PFSK-1 (cell line): ENCODE data around the gene NRXN3.

ENCODE experiments used
- FOXP2 ChIP-seq: optimal IDR thresholded peaks from 2 replicates; pipeline ENCODE3; 2011; ENCODE audit warnings: borderline replicate concordance, control low read depth, inconsistent platforms; ENCODE audit not compliant: insufficient read depth; ENCODE audit errors: extremely low read length, extremely low read depth
- POLR2AphosphoS5 ChIP-seq: IDR thresholded peaks from 2 replicates; pipeline ENCODE4 v1.6.1; 2012; ENCODE audit warnings: low read depth, mild to moderate bottlenecking, control low read depth, low read length, moderate library complexity
- REST ChIP-seq, 2 experiments: IDR thresholded peaks; 2 replicates each; pipeline versions ENCODE4 v1.6.1 to v1.8.0; 2011 to 2012; ENCODE audit warnings: low read depth in 2 of 2, low read length in 2 of 2, control low read depth in 1 of 2, inconsistent platforms in 1 of 2, mild to moderate bottlenecking in 1 of 2, moderate library complexity in 1 of 2; ENCODE audit not compliant: insufficient read depth in 1 of 2
- SIN3A ChIP-seq: IDR thresholded peaks from 2 replicates; pipeline ENCODE4 v1.6.1; 2012; ENCODE audit warnings: mild to moderate bottlenecking, low read length, moderate library complexity, borderline replicate concordance; ENCODE audit not compliant: insufficient read depth
- TAF1 ChIP-seq: IDR thresholded peaks from 2 replicates; pipeline ENCODE4 v1.6.1; 2012; ENCODE audit warnings: low read length, control low read depth, borderline replicate concordance; ENCODE audit not compliant: insufficient read depth

The NRXN3 gene

GRCh38 chr14:79695307-79695706 lies 1525.1 kb downstream of the NRXN3 start:
- TF ChIP-seq FOXP2 (no peak), TAF1 (no peak), SIN3A (no peak), POLR2AphosphoS5 (no peak), REST (IDR thresholded peaks at IDR 0.05; ENCODE audit: insufficient read depth in 1 of 2, low read depth in 2 of 2, low read length in 2 of 2) (no peak)

- TF ChIP-seq REST (IDR thresholded peaks at IDR 0.05; ENCODE audit: insufficient read depth in 1 of 2, low read depth in 2 of 2, low read length in 2 of 2) (no peak), FOXP2 (no peak), POLR2AphosphoS5 (no peak), TAF1 (no peak), SIN3A (no peak)
Observed at GRCh38 chr14:79698298-79698711, 1528.1 kb downstream of the NRXN3 start.

- TF ChIP-seq POLR2AphosphoS5 = no peak
- no peak for TF ChIP-seq REST (IDR thresholded peaks at IDR 0.05; ENCODE audit: insufficient read depth in 1 of 2, low read depth in 2 of 2, low read length in 2 of 2)
- no peak for TF ChIP-seq SIN3A
- no peak for TF ChIP-seq FOXP2
- TF ChIP-seq TAF1 = no peak
Observed at GRCh38 chr14:79699206-79699605, 1529.0 kb downstream of the NRXN3 start.

- TF ChIP-seq POLR2AphosphoS5 (no peak), TAF1 (no peak), FOXP2 (no peak), SIN3A (no peak), REST (IDR thresholded peaks at IDR 0.05; ENCODE audit: insufficient read depth in 1 of 2, low read depth in 2 of 2, low read length in 2 of 2) (no peak)
Observed at GRCh38 chr14:79701371-79701770, 1531.2 kb downstream of the NRXN3 start.

GRCh38 chr14:79702197-79702596 lies 1532.0 kb downstream of the NRXN3 start:
- TF ChIP-seq POLR2AphosphoS5 (no peak), REST (IDR thresholded peaks at IDR 0.05; ENCODE audit: insufficient read depth in 1 of 2, low read depth in 2 of 2, low read length in 2 of 2) (no peak), SIN3A (no peak), FOXP2 (no peak), TAF1 (no peak)
